GM23248 (cell line): ENCODE results near the gene TBC1D2B.

Experiments used
- EZH2 ChIP-seq: fragments of 200-600 bp; sonication (generic); IDR thresholded peaks from 2 replicates; pipeline ENCODE4 v1.6.1; 2018; ENCODE audit warnings: antibody characterized with exemption, mild to moderate bottlenecking; ENCODE audit not compliant: insufficient read depth, poor library complexity, severe bottlenecking
- EZH2phosphoT487 ChIP-seq: fragments of 200-600 bp; sonication (generic); IDR thresholded peaks from 2 replicates; pipeline ENCODE4 v1.6.1; 2018; ENCODE audit warnings: antibody characterized with exemption, moderate library complexity, mild to moderate bottlenecking, low read depth; ENCODE audit not compliant: insufficient read depth

DNA sequence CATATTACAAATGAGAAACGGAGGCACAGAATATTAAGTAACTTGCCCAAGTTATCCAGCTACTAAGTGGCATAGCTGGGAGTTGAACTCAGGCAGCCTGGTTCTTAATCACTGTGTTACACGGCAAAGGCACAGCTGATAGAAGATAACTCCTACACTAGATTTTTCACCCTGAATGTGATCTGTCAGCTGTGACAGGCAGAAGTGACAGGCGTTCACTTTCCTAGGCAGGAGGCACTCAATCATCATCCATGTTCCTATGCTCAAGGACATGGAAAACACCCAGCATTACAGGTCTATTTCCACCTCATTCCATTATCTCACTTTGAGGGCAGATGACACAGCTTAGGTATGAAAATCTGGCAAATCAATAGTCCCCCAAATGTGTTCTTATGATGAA is 35.6 kb downstream of the TBC1D2B start:
- TF ChIP-seq EZH2, result no peak
- TF ChIP-seq EZH2phosphoT487, result no peak
